ENCODE results near the gene CACNG8.

The CACNG8 gene

GRCh38 chr19:53965091-53965490, 2.4 kb downstream of the CACNG8 start:
- no peak for DNase-seq

DNA sequence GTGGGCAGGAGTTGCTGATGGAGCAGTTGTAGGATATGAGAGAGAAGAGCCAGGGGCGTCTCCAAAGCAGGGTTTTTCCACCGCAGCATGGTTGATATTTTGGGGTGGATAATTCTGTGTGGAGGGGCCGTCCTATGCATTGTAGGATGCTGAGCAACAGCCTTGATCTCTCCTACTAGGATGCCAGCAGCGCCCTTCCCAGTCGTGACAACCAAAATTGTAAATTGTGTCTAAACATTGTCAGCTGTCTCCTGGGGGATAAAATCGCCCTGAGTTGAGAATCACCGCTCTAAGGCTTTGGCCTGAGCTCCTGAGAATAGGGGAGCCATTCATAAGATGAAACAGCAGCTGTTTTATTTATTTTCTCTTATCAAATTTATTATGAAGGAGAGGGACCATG, 4.2 kb downstream of the CACNG8 start:
- no peak for DNase-seq

GRCh38 chr19:53969366-53969765, 6.6 kb downstream of the CACNG8 start:
- DNase-seq, result no peak

- DNase-seq, result no peak
These were observed 8.9 kb downstream of the CACNG8 start for GRCh38 chr19:53971673-53972072.

- peak in 4 of 5 experiments; percentile 33 to 70 (median 45) for DNase-seq
These were observed 14.8 kb downstream of the CACNG8 start for GRCh38 chr19:53977429-53977990.

DNA sequence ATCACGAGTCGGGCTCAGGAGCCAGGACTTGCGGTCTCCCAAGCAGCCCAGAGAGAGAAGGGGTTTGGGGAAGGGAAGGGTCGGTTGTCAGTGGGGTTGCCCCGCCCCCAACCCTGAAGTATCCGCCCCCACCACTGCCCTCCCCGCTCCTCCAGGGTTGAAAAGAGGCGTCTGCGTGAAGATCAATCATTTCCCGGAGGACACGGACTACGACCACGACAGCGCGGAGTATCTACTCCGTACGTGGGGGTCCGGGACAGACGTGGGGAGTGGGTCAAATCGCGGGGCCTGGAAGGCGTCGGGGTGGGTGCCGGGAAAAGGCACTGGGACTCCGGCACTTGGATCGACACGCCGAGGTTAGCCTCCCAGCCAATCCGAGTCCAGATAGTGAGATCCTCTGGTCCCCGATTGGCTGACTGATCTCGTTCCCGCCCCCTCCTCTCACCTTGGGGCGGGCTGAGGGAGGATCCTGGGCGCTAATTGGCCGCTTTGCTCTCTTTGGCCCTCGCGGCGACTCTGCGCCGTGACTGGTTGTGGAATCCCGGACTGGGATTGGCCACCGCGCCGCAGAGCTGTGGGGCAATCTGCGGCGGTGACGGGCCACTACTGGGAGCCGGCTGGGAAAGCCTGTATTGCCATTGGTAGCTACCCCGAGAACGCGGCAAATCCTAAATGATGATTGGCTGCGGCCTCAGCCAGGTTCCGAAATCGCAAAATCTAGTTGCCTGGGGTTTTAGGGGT, 15.4 kb downstream of the CACNG8 start:
- DNase-seq, result peak in 2 of 5 experiments; percentile 30 to 46

GRCh38 chr19:53978975-53979801, 16.5 kb downstream of the CACNG8 start:
- no peak for DNase-seq

- no peak for DNase-seq
These were observed 18.0 kb downstream of the CACNG8 start for GRCh38 chr19:53980539-53981375.

- no peak for DNase-seq
These were observed 18.7 kb downstream of the CACNG8 start for GRCh38 chr19:53981376-53981951.

GRCh38 chr19:53982001-53982451, 19.3 kb downstream of the CACNG8 start:
- no peak for DNase-seq

DNA sequence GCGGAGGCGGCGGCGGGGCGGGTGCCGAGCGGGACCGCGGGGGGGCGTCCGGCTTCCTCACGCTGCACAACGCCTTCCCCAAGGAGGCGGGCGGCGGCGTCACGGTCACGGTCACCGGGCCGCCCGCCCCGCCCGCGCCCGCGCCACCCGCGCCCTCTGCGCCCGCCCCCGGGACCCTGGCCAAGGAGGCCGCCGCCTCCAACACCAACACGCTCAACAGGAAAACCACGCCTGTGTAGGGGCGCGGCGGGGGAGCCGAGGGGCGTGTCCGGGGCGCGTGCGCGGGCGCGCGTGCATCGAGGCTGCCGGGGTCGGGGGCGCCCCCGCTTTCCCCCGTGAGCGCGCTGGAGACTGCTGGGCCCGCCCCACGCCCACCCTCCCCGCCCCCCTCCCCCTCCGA, 19.9 kb downstream of the CACNG8 start:
- DNase-seq, result peak in 1 of 5 experiments; percentile 16

- no peak for DNase-seq
These were observed 20.9 kb downstream of the CACNG8 start for GRCh38 chr19:53983457-53984289.

- no peak for DNase-seq
These were observed 23.1 kb downstream of the CACNG8 start for GRCh38 chr19:53985863-53986262.

- DNase-seq, result no peak
These were observed 26.2 kb downstream of the CACNG8 start for GRCh38 chr19:53988981-53989380.

DNA sequence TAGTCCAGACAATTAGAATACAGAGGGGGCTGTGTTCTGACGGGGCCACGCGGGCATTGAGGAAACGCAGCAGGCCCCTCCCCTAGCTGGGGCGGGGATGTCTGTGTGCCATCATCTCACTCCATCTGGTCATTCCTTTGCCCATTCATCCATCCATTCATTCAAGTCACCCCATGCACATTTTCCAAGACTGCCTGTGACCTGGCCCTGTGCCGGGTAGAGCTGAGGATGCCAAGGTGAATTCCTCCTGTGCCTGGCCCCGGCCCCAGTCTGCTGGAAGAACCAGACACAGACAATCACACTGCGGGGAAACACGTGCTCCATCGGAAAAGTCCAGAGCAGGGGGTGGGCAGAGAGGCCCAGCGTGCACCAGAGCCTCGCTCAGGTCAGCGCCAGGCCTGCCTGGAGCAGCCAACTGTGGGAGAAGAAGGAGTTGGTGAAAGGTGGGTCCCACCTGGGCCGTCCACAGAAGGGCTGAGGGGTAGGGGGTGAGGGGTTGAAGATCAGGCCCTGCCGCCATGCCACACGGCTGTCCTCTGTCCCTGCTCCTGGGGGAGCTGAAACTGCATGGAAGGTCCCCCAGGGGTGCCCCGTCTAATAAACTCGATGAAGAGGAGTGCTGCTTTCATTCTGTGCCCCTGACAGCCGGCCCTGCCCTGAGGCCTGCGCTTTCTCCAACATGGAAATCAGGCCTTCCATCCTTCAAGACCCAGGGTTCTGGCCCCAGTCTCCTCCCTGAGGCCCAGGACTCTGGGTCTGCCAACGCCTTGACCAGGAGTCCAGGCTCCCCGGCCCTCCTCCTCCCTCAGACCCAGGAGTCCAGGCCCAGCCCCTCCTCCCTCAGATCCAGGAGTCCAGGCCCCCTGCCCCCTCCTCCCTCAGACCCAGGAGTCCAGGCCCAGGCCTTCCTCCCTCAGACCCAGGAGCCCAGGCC, 27.1 kb downstream of the CACNG8 start:
- DNase-seq, result no peak

- no peak for DNase-seq
These were observed 28.7 kb downstream of the CACNG8 start, which contains the start of gene CACNG6 for GRCh38 chr19:53991224-53992113. CACNG6 (plus strand) TSS chr19:53991637; CDS start chr19:53992878, 1,241 bp downstream.

GRCh38 chr19:53992211-53992610, 29.5 kb downstream of the CACNG8 start:
- no peak for DNase-seq

DNA sequence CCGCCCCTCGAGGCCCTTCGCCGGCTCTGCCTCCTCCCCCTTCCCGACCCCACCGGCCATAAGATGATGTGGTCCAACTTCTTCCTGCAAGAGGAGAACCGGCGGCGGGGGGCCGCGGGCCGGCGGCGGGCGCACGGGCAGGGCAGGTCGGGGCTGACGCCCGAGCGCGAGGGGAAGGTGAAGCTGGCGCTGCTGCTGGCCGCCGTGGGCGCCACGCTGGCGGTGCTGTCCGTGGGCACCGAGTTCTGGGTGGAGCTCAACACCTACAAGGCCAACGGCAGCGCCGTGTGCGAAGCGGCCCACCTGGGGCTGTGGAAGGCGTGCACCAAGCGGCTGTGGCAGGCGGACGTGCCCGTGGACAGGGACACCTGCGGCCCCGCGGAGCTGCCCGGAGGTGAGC, 30.1 kb downstream of the CACNG8 start:
- DNase-seq, result no peak

GRCh38 chr19:53993448-53993847, 30.7 kb downstream of the CACNG8 start:
- DNase-seq, result no peak

Data from T-helper 2 cell (primary cell).